ENCODE measurements around the gene BGN.

Gene BGN

DNA sequence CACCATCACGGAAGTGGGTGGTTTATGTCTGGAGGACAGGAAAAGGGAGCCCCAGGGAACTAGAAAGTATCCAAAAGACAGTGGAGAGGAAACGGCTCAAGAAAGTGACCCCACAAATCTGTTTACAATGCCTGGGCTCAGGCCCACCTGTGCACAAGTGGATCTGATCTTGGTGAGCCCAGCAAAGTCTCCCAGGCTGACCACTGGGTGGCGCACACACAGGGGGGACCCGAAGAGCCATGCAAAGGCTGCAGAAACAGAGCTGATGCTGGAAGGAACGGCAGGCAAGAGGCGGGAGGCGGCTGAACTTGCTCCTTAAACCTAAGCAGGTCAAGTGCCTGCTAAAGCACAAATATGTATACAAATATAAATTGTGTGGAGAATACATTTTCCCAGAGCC, 34.0 kb upstream of the BGN start:
- DNase-seq (ENCODE audit: low spot score) = peak; percentile 56

DNA sequence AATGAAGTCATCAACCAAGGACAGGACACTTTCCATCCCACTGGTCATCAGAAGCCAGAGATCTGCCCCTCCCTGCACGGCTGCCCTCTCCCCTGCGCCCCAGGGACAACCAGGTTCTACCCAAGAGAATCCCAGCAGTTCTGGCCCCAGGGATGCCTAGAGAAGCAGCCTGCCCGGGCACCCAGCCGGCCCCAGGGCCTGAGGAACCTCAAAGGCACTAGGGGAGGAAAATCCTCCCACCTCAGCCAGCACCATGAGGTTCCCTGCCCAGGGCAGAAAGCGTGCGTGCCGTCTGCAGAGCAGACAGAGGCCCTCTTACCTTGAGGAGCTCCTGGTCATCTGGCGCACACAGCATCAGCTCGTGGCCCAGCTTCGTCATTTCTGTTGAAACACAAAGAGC, 32.5 kb upstream of the BGN start:
- no peak for DNase-seq (ENCODE audit: low spot score)

DNA sequence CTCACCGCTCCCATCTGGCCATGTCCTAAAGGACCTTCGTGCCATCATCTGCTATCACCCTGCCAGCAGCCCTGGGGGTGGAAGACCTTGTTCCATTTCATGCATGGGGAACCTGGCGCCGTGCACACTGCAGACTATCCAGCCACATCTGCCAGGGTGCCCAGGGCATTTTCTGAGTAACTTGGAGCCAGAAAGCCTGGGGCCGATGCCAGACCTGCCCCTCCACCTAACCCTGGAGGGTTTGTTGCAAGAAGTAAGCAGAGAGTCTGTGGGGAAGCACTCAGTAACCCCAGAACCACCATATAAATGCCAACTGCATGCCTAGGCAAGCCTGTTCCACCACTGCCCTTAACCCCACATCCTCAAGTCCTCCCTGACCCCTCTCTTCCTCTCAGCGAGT, 31.7 kb upstream of the BGN start:
- no peak for DNase-seq (ENCODE audit: low spot score)

DNA sequence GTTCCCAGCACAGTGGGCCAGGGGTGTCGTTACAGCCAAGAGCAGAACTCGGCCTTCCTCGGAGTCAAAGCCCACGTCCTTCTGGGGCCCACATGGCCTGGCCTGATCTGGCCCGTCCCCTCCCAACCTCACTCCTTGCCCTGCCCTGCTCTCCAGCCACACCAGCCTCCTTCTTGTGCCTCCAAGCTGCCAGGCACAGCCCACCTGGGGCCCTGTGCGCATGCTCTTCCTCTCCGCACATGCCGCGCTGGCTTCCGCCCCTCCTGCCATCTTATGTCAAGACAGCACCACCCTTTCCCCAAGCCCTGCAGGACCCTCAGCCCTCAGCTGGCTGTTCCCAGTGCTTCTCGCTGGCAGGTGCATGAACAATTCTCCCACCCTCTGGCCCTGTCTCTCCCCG, 31.2 kb upstream of the BGN start:
- DNase-seq (ENCODE audit: low spot score) = no peak

DNA sequence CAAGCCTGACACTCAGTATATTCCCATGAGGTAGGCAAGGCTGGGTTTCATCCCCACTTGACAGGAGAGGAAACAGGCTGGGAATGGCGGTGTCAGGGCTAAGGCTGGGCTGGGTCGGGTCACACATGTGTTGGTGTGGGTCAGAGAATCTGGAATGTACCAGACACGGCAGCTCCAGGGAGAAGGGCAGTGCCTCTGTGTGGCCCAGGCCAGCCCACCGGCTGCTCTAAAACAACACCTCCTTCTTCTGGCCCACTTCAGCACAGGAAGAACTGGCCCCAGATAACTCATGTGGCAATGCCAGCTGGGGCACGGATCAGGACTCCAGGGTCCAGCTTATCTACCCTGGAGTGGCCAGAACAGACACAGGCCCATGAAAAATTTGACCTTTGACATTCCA, 30.7 kb upstream of the BGN start:
- DNase-seq (ENCODE audit: low spot score) = no peak

DNA sequence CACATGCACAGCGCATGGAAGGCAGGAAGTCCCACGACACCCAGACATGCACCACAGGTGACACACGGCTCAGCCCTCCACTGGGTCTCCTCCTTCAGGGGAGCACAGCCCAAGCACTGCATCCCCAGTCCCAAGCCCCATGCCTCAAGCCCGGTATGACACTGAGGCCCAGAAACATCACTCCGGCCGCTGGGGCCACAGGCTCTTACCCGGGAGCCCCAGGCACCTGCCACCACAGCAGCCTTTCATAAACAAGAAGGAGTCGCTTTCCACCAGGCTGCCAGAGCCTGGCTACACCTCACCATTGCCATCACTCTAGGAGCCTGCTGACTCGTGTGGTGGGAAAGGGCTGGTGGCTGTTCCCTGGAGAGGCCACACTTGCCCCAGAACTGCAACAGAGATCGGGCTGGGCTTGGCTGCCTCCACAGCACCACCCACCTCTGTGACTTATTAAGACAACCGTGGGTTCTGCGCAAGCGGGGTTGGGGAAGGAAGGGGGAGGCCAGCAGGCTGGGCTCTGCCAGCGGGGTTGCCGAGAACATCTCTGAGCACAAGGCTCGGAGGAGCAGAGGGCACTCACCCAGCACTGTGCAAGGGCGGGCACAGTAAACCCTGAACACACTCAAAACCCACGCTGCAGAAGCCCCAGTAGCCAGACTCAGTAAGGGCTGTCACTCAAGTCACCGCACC, 28.9 kb upstream of the BGN start:
- peak; percentile 17 for DNase-seq (ENCODE audit: low spot score)

DNA sequence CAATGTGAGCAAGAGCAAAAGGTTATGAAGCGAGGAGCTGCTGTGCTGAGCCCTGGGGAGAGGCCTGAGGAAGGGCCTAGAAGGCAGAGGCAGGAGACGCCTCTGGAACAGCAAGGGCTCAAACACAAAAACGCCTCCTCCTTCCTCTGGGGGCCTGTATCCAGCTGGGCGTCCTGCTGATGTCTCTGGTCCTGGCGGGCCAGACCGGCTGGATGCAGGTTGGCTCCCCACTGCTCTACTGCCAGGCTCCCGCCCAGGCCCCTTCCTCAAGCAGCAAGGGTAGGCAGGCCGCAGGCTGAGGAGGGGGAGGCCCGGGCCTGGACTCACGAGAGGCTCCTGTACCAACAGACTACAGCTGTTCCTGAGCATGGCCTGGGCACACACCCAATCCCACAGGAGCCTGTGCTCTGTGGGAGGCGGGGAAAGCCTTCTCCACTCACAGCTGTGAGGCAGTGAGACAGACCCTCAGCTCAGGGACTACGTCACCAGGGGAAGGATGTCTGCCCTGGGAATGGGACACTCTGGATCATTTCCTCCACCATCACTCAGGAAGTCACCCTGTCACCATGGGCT, 26.7 kb upstream of the BGN start:
- DNase-seq (ENCODE audit: low spot score) = no peak

DNA sequence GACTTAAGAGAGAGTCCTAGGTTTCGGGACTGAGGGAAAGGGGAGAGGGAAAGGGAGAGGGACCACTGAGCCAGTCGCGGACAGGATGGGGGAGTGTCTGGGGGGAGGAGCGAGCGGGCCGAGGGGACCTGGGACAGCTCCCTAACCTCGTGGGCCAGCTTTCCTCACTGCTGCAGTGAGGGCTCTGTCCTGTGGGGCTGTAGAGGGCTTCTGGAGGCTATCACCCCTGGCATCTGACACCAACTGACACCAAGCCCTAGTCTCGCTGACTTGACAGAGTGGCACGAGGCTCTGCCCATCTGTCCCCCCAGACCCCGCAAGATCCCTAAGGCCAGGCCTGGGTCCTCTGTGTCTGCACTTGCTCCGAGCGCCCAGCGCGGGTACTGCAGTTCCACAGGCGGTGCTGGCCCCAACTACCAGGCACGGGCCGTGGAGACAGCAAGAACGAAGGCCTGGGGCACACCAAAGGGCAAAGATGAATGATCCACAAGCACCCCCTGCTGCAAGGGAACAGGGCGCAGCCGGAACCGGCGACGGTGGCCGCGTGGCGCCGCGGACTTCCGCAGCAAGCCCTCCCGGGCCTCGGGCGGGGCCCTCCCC, 24.9 kb upstream of the BGN start:
- DNase-seq (ENCODE audit: low spot score) = peak; percentile 18

DNA sequence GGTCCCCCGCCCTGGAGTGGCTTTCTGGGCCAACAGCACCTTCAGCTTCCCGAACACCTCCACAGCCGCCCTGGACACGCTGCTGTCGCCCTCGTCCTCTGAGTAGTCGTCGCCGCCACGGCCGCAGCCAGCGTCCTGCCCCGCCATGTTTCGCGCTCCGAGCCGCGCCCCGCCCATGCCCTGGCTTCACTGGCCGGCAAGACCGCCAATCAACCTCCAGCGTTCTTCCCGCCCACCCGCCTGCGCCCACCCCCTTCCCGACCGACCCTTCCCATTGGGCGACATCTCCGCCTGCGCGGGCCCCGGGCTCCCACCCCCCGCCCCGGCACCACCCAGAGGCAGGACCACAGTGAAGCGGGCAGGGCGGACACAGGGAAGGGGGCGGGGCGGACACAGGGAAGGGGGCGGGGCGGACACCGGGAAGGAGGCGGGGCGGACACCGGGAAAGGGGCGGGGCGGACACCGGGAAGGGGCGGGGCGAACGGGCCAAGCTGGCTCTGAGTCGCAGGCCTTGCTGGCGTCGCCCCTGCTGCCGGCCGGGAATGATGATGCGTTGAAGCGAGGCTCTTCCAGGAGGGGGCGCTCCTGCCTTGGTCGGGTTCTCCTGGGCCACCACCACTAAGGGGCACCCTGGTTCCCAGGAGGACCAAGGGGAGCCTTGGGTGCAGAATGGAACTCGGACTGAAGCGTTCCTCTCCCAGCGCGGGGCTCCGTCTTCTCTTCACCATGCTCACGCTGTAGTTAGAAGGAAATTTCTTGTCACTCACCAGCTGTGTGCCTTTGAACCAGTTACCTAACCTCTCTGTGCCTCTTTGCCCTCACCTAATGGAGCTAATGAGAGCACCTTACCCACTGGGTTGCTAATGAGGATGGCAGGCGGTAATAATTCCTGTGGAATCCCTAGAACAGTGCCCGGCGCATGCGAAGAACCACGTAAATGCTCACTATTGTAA, 24.1 kb upstream of the BGN start, which contains the start of gene HAUS7:
Gene HAUS7, minus strand, starts transcription at position 166 of the 953 bp plus-strand sequence. Its CDS starts 19 bp downstream, at position 147.
- peak; percentile 93 for DNase-seq (ENCODE audit: low spot score)

DNA sequence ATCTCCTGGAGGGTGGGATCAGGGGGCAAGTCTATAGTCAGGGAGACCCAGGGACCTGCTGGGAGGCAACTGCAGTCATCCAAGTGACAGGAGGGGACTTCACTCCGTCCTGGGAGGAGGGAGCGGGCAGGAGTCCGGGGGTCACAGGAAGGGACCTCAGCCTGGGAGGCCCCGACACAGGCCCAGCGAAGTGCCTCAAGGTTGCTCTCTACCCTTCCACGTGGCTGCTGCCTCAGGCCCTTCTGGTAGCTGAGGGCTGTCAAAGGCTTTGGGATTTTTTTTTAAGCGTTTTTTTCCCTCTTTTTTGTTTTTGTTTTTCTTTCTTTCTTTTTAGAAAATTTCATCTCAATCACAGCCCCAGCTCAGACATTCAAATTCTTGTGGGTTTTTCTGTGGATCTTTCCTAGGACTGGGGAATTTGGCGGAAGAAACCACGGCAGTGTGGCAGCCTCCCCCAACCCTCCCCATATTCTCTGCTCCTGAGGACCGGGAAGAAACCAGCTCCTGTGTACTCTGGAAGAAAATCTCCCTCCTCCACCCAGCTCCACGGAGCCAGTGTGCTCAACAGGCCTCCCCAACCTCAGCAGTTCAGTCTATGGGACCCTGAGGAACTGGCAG, 23.0 kb upstream of the BGN start:
- no peak for DNase-seq (ENCODE audit: low spot score)

DNA sequence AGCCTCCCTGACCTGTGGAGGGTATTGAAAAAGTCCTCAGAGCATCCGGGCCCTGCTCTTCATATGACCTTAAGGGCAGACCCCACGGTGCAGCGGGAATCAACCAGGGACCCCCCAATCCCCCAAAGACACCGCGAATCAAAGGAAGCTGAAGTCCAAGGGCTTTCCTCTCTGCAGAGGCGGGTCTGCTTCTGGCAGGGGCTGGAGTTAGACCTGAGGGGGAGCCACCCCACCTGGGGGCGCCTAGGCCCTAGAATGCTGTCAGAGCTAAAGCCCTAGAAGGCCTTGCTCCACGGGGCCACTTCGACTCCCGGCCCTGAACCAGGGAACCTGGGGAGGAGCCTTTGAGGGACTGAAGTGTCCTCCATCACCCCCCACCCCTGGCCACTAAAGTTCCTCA, 21.7 kb upstream of the BGN start:
- no peak for DNase-seq (ENCODE audit: low spot score)

DNA sequence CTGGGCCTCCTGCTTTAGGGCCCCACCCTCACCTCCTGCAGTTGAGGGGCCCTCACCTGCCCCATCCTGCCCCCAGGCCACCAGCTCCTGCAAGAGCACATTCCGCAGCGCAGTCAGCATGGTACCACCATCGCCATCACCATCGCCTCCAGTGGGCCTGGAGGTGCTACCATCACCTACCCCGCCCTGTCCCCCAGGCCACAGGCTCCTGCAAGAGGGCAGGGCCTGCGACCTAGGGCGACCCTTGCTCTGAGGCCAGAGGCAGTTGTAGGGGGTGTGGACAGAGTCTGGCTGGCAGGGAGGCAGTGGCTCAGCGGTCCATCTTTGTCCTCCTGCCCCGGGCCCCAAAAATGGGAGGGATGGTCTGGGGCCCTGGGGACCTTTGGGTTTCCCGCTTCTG, 20.5 kb upstream of the BGN start:
- DNase-seq (ENCODE audit: low spot score) = no peak

DNA sequence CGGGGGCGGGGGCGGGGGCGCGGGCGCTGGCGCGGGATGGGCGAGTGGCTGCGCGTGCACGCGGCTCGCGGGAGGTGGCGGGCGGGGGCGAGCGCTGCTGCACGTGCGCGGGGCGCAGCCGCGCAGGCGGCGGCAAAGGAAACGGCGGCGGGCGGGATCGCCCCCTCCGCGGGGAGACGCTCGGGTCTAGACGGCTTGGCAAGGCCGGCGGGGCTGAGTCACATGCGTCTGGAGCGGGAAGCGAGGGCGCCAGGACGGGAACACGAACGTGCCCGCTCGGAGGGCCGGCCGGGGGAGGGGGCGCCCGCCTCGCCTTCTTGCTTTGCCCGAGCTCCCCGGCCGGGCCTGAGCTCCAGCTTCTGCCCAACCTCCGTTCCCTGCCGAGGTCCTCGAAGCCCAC, 20.1 kb upstream of the BGN start:
- DNase-seq (ENCODE audit: low spot score) = peak; percentile 30

DNA sequence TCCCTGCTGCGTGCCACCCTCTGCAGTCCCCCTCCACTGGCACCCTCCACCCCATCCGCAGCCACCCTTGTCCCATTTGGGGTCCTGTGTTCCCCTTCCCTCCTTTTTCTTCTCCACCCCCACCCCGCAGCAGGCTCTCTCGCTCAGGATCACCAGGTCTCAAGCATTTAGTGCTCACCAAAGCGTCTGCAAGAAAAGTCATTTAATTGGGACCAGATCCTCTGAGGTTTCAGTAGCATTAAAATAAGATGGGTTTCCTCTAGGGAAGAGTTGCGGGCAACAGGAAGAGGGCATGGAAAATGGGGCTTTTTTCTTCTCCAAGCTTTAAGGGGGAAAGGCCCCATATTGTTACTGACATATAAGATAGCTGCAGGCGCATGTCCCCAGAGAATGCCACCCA, 19.5 kb upstream of the BGN start:
- no peak for DNase-seq (ENCODE audit: low spot score)

DNA sequence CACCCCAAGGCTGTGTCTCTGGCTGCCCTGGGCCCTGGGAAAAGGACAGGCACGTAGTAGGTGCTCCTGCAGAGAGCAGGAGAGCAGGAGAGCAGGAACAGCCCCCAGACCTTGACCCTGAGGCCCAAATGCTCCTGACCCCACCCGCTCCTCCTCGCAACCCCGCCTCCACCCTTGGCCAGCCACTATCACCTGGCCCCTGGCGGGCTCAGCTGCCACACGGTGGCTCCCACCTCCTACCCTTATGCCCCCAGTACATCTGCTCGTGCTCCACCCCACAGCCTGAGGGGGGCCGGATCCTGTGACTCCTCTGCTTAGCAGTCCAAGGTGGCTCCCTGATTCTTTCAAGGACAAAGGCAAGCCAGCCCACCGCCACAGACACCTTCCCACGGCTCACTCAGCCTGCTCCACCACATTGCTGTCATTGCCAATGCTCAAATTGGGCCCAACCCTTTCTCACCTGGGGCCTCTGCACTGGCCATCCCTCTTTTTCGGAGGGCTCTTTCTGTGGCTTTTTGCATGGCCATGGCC, 19.0 kb upstream of the BGN start:
- DNase-seq (ENCODE audit: low spot score) = no peak

DNA sequence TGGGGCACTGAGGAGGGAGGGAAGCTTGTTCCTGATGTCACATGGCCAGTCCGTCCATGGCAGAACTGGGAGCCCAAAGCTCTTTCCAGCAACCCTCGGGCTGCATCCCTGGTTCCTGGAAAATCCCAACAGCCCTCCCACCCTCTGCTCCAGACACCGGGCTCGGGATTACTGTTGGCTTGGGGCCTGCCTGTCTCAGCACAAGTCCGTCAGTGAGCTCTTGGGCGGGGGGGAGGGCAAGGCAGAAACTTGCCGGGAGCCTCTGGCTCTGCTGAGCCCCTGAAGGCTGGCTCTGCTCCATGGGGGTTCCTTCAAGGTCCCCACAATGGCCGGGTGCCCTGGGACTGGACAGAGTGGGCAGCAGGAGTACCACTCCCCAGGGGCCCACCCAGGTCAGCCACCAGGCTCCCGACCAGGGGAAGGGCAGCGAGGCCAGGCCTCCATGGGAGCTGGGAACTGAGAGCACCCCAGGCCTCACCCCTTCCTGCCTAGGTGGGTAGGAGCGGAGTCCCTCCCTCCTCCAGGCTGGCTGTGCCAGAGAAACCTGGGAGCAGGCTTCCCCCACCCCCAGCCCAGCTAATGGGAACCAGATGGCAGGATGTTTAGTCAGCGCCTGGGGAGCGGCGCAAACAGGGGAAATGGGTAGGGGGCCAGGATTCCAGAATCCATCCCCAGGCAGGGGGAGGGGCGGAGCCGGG, 18.0 kb upstream of the BGN start:
- no peak for DNase-seq (ENCODE audit: low spot score)

DNA sequence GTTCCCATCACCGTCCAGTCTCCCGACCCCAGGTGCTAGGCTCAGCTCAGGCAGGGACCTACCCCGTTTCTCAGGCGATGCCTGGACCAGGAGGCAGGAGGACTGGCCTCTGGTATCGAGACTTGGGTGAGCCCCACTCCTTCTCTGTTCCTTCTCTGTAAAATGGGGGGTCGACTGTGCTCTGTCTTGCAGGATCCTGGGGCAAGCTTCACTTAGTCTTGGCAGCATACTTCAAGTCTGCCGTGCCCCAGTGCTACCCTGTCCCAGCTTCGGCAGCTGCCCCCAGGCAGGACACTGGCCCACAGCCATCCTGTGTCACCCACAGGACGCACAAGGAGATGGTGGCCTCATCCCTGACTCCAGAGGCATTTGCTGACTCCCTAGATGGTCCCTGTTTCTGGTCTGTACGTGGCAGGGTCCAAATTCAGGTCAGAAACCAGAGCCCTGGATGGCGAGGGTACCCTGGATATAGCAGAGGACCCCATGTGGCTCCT, 17.4 kb upstream of the BGN start:
- DNase-seq (ENCODE audit: low spot score) = no peak

DNA sequence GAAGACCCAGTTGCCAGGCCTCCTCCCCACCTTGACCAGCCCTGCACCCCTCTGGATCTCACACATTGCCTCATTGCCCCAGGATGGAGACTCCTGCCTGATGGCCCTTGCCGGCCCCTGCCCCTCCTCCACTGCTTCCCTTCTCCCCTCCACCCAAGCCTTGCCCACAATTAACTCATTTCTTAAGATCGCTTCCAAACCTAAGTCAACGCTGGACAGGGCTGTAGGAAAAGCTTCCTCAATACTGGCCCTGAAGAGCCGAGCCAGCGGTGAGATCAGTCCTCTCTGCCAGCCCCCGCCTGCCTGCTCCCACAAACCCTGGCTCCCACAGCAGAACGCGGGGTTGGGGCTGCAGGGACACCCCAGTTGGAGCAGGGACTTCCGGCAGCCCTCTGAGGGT, 16.9 kb upstream of the BGN start:
- DNase-seq (ENCODE audit: low spot score) = no peak

DNA sequence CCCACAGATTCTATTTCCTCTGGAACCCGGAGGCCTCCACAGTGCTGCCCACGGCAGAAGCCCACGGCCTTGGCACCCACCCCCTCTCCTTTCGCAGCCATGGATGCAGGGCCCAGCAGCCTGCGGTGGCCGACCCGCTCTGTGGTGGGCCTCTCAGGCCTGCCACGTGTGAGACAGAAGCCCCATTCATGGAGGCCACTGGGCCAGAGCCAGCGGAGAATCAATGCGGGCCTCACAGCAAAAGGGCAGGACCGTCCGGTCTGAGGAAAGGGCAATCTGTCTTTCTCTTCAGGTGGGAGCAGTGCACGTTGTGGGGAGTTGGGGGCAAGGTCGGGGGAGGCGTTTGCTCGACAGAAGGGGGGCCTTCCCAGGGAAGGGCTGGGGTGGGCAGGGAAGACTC, 16.0 kb upstream of the BGN start:
- no peak for DNase-seq (ENCODE audit: low spot score)

DNA sequence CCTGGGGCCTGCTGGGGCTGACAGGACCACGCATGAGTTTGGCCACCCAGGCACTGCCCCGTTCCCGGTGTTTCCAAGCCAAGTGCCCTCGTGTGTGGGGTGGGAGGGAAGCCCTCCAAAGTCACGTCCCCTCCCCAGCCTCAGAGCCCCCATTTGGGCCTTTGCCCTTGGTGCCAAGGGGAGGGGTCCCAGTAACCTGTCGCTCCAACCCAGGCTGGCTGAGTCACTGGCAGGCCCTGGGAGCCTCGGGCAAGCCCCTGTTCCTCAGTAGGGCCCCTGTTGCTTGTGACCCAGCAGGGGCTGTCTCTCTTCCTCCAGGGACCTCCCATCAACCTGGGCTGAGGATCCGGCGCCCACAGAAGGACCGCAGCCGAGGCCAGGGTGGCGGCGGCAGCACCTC, 13.7 kb upstream of the BGN start:
- no peak for DNase-seq (ENCODE audit: low spot score)

DNA sequence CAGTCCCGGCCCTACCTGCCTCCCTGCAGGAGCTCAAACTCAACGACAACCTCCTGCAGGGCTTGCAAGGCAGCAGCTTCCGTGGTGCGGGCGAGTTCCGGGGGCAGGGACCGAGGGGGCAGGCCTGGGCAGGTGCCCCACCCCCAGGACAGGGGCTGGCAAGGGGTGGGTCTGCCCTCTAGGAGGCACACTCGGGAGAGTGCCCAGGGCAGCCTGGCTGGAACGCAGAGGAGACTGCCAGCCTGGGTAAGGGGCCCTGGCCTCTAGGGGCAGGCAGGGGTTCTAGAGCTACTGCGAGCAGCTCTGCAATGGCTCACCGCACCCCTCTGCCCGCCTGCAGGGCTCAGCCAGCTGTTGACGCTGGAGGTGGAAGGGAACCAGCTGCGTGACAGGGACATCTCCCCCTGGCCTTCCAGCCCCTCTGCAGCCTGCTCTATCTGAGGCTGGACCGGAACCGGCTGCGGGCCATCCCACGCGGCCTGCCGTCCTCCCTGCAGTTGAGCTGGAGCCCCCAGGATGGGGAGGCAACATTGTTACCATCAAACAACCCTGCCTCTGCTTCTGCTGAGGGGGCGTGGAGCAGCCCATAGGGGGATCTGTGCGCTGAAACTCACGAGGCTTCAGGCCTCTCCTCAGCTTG, 12.3 kb upstream of the BGN start:
- DNase-seq (ENCODE audit: low spot score) = no peak

Data from Ammon's horn (tissue), 1 donor.